Fibroblast of lung (primary cell): ENCODE results near the gene FRMD4A. TPM values are rescaled to one million over a fixed set of nuclear protein-coding genes. Genes with fewer than 3 reads are reported as not detected.
A peak's percentile ranks its signal among the peaks of the same experiment; 100 is the strongest.

Experiments
- DNase-seq, 2 donors: peaks; one replicate each; pipeline versions ENCODE4 v3.0.0 to v3.0.0-alpha.2; 2010; ENCODE audit warnings: low read depth in 2 of 2
- H2AFZ ChIP-seq: 2 replicates; pipeline ENCODE4 v1.5.1; 2012; ENCODE audit warnings: low read length, control low read depth, inconsistent platforms
- H3K27ac ChIP-seq: 2 replicates; pipeline ENCODE4 v1.5.1; 2011; ENCODE audit warnings: low read length, control low read depth; ENCODE audit not compliant: insufficient read depth
- H3K27me3 ChIP-seq: 2 replicates; pipeline ENCODE4 v1.5.1; 2011; ENCODE audit warnings: mild to moderate bottlenecking, low read length; ENCODE audit not compliant: control insufficient read depth, insufficient read depth
- H3K36me3 ChIP-seq: 2 replicates; pipeline ENCODE4 v1.5.1; 2011; ENCODE audit warnings: low read length; ENCODE audit not compliant: control insufficient read depth, insufficient read depth
- H3K4me1 ChIP-seq: 2 replicates; pipeline ENCODE4 v1.5.1; 2011; ENCODE audit warnings: low read length; ENCODE audit not compliant: control insufficient read depth, insufficient read depth; ENCODE audit errors: extremely low read depth
- H3K4me2 ChIP-seq: 2 replicates; pipeline ENCODE4 v1.5.1; 2011; ENCODE audit warnings: low read length, control low read depth; ENCODE audit not compliant: insufficient read depth; ENCODE audit errors: extremely low read depth
- H3K4me3 ChIP-seq, 4 experiments: fragments of 200-600 bp in 1 of 4; sonication (generic) in 1 of 4; replicated peaks in 1 of 4; 2 replicates each; pipeline ENCODE4 v1.5.1; 2011 to 2016; ENCODE audit warnings: low read length in 4 of 4, low read depth in 3 of 4, mild to moderate bottlenecking in 3 of 4, control low read depth in 2 of 4, inconsistent platforms in 1 of 4, mixed read lengths in 1 of 4; ENCODE audit not compliant: insufficient read depth in 1 of 4; ENCODE audit errors: control extremely low read depth in 1 of 4
- H3K79me2 ChIP-seq: 2 replicates; pipeline ENCODE4 v1.5.1; 2012; ENCODE audit warnings: mild to moderate bottlenecking, low read length, inconsistent platforms; ENCODE audit not compliant: control insufficient read depth, insufficient read depth
- H3K9ac ChIP-seq: 2 replicates; pipeline ENCODE4 v1.5.1; 2011; ENCODE audit warnings: mild to moderate bottlenecking, low read length, control low read depth; ENCODE audit not compliant: insufficient read depth
- H3K9me3 ChIP-seq: 2 replicates; pipeline ENCODE4 v1.5.1; 2012; ENCODE audit warnings: low read depth, low read length; ENCODE audit not compliant: control insufficient read depth, insufficient read depth
- H4K20me1 ChIP-seq: 2 replicates; pipeline ENCODE4 v1.5.1; 2011; ENCODE audit warnings: low read length; ENCODE audit not compliant: control insufficient read depth, insufficient read depth; ENCODE audit errors: extremely low read depth
- EZH2 ChIP-seq: IDR thresholded peaks from 2 replicates; pipeline ENCODE4 v1.5.1; 2012; ENCODE audit warnings: low read length, control low read depth, mild to moderate bottlenecking; ENCODE audit errors: missing control alignments
- polyA plus RNA-seq, 2 donors: library from polyadenylated mRNA; depleted of rRNA in 1 of 2; stranded (reverse) in 1 of 2; unstranded in 1 of 2; fragments of >200 nt; gene quantifications; 2 replicates each; pipeline ENCODE4 v1.2.1, GENCODE V29; 2011 to 2012; ENCODE audit warnings: missing spikeins in 1 of 2
- total RNA-seq: library from RNA; depleted of rRNA; stranded (reverse); fragments of >200 nt; gene quantifications from 2 replicates; pipeline ENCODE4 v1.2.1, GENCODE V29; 2014
- TF ChIP-seq, protein P1 (sequence below), 2 donors: IDR thresholded peaks in 1 of 2; conservative IDR thresholded peaks in 1 of 2; 1 replicate in 1 of 2; 2 replicates in 1 of 2; pipeline ENCODE4 v1.5.1; 2011 to 2012; ENCODE audit warnings: low read length in 2 of 2, control low read depth in 1 of 2, inconsistent platforms in 1 of 2, low read depth in 1 of 2, mild to moderate bottlenecking in 1 of 2

Gene FRMD4A
- total and polyA plus RNA-seq, 2 donors (not counting 1 experiment from before 2014, with no cell fraction given), result 26.9 to 63.6 TPM

- Histone ChIP-seq H2AFZ (no peak overlapping the region), H3K27ac (no peak overlapping the region), H3K36me3 (no peaks in the 10 kb centered on the region), H3K4me2 (no peak overlapping the region), H3K4me3 (no peak overlapping the region), H3K4me1 (peaks cover 19% of the 10 kb centered on the region), H3K9me3 (no peaks in the 10 kb centered on the region), H3K79me2 (no peaks in the 10 kb centered on the region), H3K9ac (no peak overlapping the region), H3K27me3 (no peaks in the 10 kb centered on the region), H4K20me1 (no peaks in the 10 kb centered on the region)
- peak in 1 of 2 donors; percentile 59 for DNase-seq
- TF ChIP-seq, protein P1, sequence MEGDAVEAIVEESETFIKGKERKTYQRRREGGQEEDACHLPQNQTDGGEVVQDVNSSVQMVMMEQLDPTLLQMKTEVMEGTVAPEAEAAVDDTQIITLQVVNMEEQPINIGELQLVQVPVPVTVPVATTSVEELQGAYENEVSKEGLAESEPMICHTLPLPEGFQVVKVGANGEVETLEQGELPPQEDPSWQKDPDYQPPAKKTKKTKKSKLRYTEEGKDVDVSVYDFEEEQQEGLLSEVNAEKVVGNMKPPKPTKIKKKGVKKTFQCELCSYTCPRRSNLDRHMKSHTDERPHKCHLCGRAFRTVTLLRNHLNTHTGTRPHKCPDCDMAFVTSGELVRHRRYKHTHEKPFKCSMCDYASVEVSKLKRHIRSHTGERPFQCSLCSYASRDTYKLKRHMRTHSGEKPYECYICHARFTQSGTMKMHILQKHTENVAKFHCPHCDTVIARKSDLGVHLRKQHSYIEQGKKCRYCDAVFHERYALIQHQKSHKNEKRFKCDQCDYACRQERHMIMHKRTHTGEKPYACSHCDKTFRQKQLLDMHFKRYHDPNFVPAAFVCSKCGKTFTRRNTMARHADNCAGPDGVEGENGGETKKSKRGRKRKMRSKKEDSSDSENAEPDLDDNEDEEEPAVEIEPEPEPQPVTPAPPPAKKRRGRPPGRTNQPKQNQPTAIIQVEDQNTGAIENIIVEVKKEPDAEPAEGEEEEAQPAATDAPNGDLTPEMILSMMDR (conservative IDR thresholded peaks at IDR 0.05 in 1 of 2, IDR thresholded peaks at IDR 0.05 in 1 of 2; ENCODE audit: low read depth in 1 of 2, low read length in 2 of 2), result no peak
- no peak for TF ChIP-seq EZH2
Observed at GRCh38 chr10:13969118-13969791, 361.5 kb downstream of the FRMD4A start.

- H3K79me2 ChIP-seq, result no peaks in the 10 kb centered on the region
- H3K9ac ChIP-seq, result no peak overlapping the region
- no peaks in the 10 kb centered on the region for H3K9me3 ChIP-seq
- H3K4me1 ChIP-seq, result peaks cover 19% of the 10 kb centered on the region
- no peak for DNase-seq
- no peaks in the 10 kb centered on the region for H3K27me3 ChIP-seq
- H3K4me3 ChIP-seq, result no peak overlapping the region
- H4K20me1 ChIP-seq, result no peaks in the 10 kb centered on the region
- no peak overlapping the region for H3K4me2 ChIP-seq
- no peak overlapping the region for H3K27ac ChIP-seq
- no peak overlapping the region for H2AFZ ChIP-seq
- no peak for TF ChIP-seq EZH2
- TF ChIP-seq, protein P1 (conservative IDR thresholded peaks at IDR 0.05 in 1 of 2, IDR thresholded peaks at IDR 0.05 in 1 of 2; ENCODE audit: low read depth in 1 of 2, low read length in 2 of 2), result no peak
- H3K36me3 ChIP-seq, result no peaks in the 10 kb centered on the region
Observed at GRCh38 chr10:13961853-13962252, 368.9 kb downstream of the FRMD4A start.

GRCh38 chr10:13961097-13961496 is 369.6 kb downstream of the FRMD4A start:
- no peaks in the 10 kb centered on the region for H4K20me1 ChIP-seq
- H3K9me3 ChIP-seq, result no peaks in the 10 kb centered on the region
- H3K27ac ChIP-seq, result peak overlapping the region; percentile 66
- DNase-seq, result peak; percentile 92 to 99
- H3K4me3 ChIP-seq, result no peak overlapping the region
- TF ChIP-seq, protein P1 (conservative IDR thresholded peaks at IDR 0.05 in 1 of 2, IDR thresholded peaks at IDR 0.05 in 1 of 2; ENCODE audit: low read depth in 1 of 2, low read length in 2 of 2), result no peak
- H3K9ac ChIP-seq, result no peak overlapping the region
- no peaks in the 10 kb centered on the region for H3K36me3 ChIP-seq
- no peaks in the 10 kb centered on the region for H3K79me2 ChIP-seq
- H3K4me2 ChIP-seq, result no peak overlapping the region
- no peak overlapping the region for H2AFZ ChIP-seq
- no peaks in the 10 kb centered on the region for H3K27me3 ChIP-seq
- H3K4me1 ChIP-seq, result peaks cover 21% of the 10 kb centered on the region
